Measurements from ENCODE around the gene PTAR1. TPM values are rescaled to one million over a fixed set of nuclear protein-coding genes. Genes with fewer than 3 reads are reported as not detected.

PTAR1 gene
- total and polyA plus RNA-seq, 8 donors: 49.5 to 117 (median 73.1) TPM

DNA sequence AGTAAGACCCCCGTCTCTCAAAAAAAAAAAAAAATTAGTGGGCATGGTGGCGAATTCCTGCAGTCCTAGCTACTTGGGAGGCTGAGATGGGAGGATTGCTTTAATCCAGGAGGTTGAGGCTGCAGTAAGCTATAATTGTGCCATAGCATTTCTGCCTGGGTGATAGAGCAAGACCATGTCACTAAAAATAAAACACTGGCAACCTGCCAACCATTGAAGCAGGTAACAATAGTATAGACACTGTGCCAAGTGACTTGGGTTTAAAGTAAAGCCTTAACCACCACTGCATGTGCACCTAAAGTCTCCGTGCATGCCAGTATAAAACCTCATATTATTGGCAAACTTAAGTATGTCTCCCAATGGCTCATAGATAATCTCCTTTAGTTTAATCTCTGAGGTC, 84.2 kb downstream of the PTAR1 start:
- H3K36me3 ChIP-seq: no peaks in the 10 kb centered on the region
- peaks cover 0 to 22% of the 10 kb centered on the region in 2 donors for H3K4me1 ChIP-seq
- H3K27me3 ChIP-seq: peaks cover 0 to 33% of the 10 kb centered on the region in 2 donors
- peak overlapping the region in 1 of 2 donors; percentile 26 for H3K27ac ChIP-seq
- no peaks in the 10 kb centered on the region for H3K9me3 ChIP-seq
- no peak for DNase-seq
- no peak for ATAC-seq
- intact Hi-C loops (cut with DNase I): loop anchor here in 1 of 2 donors (10.0 kb wide), 1 partner anchor 59 kb away; no protein-coding TSS in a partner anchor
- no peak overlapping the region for H3K4me3 ChIP-seq
- TF ChIP-seq, protein P1, sequence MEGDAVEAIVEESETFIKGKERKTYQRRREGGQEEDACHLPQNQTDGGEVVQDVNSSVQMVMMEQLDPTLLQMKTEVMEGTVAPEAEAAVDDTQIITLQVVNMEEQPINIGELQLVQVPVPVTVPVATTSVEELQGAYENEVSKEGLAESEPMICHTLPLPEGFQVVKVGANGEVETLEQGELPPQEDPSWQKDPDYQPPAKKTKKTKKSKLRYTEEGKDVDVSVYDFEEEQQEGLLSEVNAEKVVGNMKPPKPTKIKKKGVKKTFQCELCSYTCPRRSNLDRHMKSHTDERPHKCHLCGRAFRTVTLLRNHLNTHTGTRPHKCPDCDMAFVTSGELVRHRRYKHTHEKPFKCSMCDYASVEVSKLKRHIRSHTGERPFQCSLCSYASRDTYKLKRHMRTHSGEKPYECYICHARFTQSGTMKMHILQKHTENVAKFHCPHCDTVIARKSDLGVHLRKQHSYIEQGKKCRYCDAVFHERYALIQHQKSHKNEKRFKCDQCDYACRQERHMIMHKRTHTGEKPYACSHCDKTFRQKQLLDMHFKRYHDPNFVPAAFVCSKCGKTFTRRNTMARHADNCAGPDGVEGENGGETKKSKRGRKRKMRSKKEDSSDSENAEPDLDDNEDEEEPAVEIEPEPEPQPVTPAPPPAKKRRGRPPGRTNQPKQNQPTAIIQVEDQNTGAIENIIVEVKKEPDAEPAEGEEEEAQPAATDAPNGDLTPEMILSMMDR (IDR thresholded peaks at IDR 0.05): no peak

DNA sequence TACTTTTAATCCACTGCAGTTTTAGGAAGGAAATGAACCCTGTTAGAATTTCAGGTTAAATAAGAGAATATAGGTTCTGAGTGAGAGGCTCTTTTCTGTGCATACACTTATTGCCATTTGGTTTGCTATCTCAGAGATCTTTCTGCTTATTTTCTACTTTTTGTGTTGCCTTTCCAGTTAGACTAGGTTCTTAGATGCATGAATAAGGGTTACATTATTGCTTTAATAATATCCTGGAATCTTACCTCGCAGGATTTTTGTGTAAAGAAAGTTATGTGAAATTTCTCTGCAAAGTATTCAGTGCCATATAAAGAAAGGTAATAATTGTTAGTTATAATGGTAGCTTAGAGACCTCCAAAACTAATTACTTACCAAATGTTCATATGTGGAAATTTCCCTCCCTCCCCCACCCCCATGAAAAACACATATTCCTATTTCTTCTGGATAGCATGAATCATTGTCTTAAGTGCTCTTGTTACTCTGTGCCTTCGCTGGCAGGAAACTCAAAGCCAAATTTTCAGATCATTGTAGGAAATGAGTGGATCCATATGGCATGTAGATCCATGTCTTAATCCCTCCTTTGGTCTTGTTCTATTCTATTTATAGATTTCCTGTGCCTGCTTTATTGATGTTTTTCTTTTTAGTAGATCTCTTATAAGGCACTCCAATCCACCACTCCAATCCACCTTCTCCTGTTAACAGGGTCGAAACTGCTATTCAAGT, 84.9 kb downstream of the PTAR1 start:
- TF ChIP-seq, protein P1 (IDR thresholded peaks at IDR 0.05): no peak
- intact Hi-C loops (cut with DNase I): loop anchor here in 1 of 2 donors (10.0 kb wide), 1 partner anchor 60 kb away; no protein-coding TSS in a partner anchor
- peaks cover 0 to 38% of the 10 kb centered on the region in 2 donors for H3K27me3 ChIP-seq
- H3K9me3 ChIP-seq: no peaks in the 10 kb centered on the region
- no peaks in the 10 kb centered on the region for H3K36me3 ChIP-seq
- ATAC-seq (peak; percentile 17), DNase-seq (peak in 1 of 4 donors; percentile 52)
- no peak overlapping the region for H3K4me3 ChIP-seq
- H3K4me1 ChIP-seq: peaks cover 0 to 22% of the 10 kb centered on the region in 2 donors
- H3K27ac ChIP-seq: peak overlapping the region; percentile 26 to 53

DNA sequence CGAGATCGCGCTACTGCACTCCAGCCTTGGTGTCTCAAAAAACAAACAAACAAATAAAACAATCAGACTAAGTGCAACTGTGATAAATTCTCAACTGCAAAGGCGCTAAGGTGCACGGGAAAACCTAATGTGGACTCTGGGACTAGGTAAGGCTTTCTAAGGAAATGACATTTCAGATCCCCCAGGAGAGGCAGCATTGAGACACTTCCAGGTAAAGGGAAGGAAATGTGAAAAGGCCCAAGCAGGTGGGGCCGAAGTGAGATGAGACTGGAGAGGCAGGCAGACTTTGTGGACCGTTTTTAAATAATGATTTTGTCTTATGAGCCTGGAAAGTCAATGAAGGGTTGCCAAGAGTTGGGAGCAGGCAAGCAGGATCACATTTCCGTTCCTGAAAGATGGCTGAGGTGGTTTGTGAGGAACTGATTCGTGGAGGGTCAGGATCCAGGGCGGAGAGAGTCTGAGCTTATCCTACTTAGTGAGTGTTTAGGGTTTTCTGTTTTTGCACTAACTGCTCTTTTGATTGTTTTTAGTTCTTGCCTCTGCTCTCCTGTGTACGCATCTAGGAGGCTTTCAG, 85.6 kb downstream of the PTAR1 start:
- Histone ChIP-seq H3K4me1 (peaks cover 0 to 22% of the 10 kb centered on the region in 2 donors), H3K9me3 (no peaks in the 10 kb centered on the region), H3K27me3 (peaks cover 0 to 44% of the 10 kb centered on the region in 2 donors), H3K36me3 (no peaks in the 10 kb centered on the region), H3K27ac (peak overlapping the region in 1 of 2 donors; percentile 53), H3K4me3 (no peak overlapping the region)
- no peak for ATAC-seq
- intact Hi-C loops (cut with DNase I): loop anchor here in 1 of 2 donors (10.0 kb wide), 1 partner anchor 61 kb away; no protein-coding TSS in a partner anchor
- TF ChIP-seq, protein P1 (IDR thresholded peaks at IDR 0.05): no peak
- no peak for DNase-seq

DNA sequence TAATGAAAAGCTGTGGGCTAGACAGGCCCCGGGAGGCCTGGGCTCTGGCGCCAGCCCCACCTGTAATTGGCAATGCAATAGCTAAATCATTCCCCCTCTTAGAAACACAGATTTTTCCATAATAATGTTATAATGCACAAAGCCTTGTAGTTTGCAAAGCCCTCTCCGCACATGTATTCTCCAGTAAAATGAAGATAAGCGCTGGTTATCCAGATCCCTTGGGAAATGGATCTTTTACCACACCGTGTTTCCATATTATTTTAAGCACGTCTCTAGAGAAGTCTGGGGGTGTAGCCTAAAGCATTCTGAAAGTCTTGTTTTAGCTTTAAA, 86.5 kb downstream of the PTAR1 start:
- peak overlapping the region; percentile 54 to 81 for H3K4me3 ChIP-seq
- no peaks in the 10 kb centered on the region for H3K9me3 ChIP-seq
- H3K36me3 ChIP-seq: no peaks in the 10 kb centered on the region
- TF ChIP-seq, protein P1 (IDR thresholded peaks at IDR 0.05): no peak
- peaks cover 0 to 50% of the 10 kb centered on the region in 2 donors for H3K27me3 ChIP-seq
- H3K27ac ChIP-seq: peak overlapping the region in 1 of 2 donors; percentile 74
- peaks cover 0 to 22% of the 10 kb centered on the region in 2 donors for H3K4me1 ChIP-seq
- intact Hi-C loops (cut with DNase I): loop anchor here in 1 of 2 donors (10.0 kb wide), 1 partner anchor 62 kb away; no protein-coding TSS in a partner anchor
- ATAC-seq (no peak), DNase-seq (no peak)

All from left lung (tissue), 10 donors.